HTERT RPE-1 (cell line): ENCODE results near the gene AHCTF1.
"Not testable (repeated sequence)": the region's sequence is repeated elsewhere in the genome, so short reads cannot be mapped to it uniquely, and the experiment has no call there.

Experiments used
- in situ Hi-C: fragments of 300-500 bp; cut with MboI; formaldehyde crosslinking; loops from 4 replicates; pipeline ENCODE4 v1.14.3; 2020; ENCODE audit warnings: low sequenced_read_pairs

The AHCTF1 gene

DNA sequence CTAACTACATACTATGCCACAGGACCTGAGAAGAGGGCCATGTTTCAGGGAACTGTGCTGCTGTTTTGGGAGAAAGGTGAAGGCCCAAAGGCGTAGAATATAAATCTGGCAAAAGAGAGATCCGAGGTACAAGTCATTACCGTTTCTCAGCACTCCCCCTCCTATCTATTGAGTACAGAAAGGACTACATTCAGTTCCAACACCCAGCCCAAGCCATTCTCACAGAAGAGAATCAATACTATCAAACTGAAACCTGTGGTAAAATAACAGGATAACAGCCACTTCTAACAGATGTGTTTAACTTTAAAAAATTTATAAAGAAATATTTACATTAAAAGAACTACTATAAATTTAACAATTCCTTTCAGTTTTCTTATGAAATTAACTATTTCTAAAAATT lies 7.8 kb downstream of the AHCTF1 start:
- in situ Hi-C loops: no loop called here

GRCh38 chr1:246923482-246923881 lies 8.3 kb downstream of the AHCTF1 start:
- in situ Hi-C loops: no loop called here

- in situ Hi-C loops: no loop called here
These were observed 10.3 kb downstream of the AHCTF1 start for GRCh38 chr1:246921481-246921880.

DNA sequence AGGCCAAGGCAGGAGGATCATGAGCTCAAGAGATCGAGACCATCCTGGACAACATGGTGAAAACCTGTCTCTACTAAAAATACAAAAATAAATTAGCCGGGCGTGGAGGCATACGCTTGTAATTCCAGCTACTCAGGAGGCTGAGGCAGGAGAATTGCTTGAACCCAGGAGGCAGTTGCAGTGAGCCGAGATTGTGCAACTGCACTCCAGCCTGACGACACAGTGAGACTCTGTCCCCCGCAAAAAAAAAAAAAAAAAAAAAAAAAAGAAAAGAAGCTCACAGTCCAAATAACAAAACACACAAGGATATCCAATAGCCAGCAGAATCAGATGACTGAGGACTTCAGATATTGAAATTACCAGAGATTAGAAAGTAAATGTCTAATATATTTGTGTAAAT lies 11.8 kb downstream of the AHCTF1 start:
- in situ Hi-C loops: no loop called here

GRCh38 chr1:246916026-246916923 lies 15.5 kb downstream of the AHCTF1 start:
- in situ Hi-C loops: not testable (repeated sequence)

GRCh38 chr1:246907472-246907871 lies 24.3 kb downstream of the AHCTF1 start:
- in situ Hi-C loops: no loop called here

DNA sequence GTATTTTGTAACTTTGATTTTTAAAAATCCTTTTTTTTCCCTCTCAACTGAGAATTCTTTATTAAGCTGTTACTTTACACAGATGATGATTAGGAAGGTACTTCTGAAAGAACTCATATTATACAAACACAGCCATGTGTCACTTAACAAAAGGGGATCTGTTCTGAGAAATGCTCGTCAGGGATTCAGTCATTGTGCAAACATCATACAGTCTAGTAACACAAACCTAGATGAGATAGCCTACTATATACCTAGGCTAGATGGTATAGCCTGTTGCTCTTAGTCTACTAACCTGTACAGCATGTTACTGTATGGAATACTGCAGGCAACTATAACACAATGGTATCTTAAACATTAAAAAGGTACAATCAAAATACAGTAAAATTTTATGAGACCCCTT lies 24.9 kb downstream of the AHCTF1 start:
- in situ Hi-C loops: no loop called here

- in situ Hi-C loops: no loop called here
These were observed 29.9 kb downstream of the AHCTF1 start for GRCh38 chr1:246901874-246902273.

- in situ Hi-C loops: no loop called here
These were observed 34.4 kb downstream of the AHCTF1 start for GRCh38 chr1:246897302-246897701.

GRCh38 chr1:246893191-246893939 lies 38.4 kb downstream of the AHCTF1 start:
- in situ Hi-C loops: no loop called here

DNA sequence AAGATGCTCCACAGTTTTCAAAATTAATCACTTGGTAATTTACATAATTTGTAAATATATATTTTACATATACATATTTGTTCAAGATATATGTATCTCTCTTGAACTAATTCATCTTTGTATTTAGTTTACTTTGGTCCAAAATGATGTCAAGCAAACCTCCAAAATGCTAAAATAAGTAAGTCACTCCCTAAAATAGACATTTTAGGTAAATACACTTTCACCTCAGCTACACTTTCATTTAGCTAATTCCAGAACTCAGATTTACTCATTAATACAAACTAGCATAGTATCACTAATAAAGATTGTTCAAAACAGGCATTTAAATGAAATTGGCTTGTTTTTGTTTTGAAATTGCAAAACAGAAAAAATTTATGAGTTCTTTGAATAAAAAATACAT lies 40.6 kb downstream of the AHCTF1 start:
- in situ Hi-C loops: no loop called here

DNA sequence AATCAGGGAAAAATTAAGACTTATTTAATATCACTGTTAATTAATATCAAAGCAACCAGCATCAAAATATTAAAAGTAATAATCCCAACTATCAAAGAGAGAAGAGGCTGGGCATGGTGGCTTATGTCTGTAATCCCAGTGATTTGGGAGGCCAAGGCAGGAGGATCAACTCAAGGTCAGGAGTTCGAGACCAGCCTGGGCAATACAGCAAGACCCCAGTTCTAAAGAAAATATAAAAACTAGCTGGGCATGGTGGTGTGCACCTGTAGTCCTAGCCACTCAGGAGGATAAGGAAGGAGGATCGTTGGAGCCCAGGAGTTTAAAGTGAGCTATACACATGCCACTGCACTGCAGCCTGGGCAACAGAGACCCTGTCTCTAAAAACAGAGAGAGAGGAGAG lies 43.2 kb downstream of the AHCTF1 start:
- in situ Hi-C loops: no loop called here

DNA sequence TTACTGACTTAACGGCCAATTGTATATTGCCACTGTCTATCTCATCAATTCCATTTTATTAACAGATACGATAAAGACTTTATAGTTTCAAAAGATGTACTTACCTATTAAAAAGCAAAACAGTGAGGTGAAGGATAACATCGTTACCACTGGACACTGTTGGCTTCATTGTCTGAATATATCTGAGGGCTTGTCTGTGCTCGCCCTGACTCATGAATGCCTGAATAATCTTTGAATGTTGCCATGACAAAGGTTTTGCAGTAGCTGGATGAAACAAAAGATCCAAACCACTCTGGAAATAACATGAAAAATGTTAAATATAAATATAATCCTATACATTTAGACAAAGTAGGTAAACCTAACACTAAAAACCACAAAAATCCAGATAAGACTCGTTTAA lies 46.4 kb downstream of the AHCTF1 start:
- in situ Hi-C loops: not testable (repeated sequence)

DNA sequence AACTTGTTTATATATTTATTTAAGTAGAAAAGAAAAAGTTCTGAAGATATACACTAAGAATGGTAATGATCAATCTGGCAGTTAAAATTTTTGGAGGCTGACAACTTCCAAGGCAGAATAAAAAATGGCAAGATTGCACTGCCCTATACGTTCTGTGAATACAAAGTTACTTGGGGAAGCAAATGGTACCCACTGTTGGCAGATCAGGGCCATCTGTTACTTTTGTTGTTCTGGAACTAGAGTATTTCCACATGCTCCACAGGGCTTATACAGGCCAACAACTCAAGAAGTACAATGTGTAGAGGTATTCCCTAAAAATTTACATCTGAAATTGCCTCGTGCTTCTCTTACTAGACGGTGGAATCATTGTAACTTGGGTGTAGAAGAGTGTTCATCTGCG lies 53.2 kb downstream of the AHCTF1 start:
- in situ Hi-C loops: no loop called here

DNA sequence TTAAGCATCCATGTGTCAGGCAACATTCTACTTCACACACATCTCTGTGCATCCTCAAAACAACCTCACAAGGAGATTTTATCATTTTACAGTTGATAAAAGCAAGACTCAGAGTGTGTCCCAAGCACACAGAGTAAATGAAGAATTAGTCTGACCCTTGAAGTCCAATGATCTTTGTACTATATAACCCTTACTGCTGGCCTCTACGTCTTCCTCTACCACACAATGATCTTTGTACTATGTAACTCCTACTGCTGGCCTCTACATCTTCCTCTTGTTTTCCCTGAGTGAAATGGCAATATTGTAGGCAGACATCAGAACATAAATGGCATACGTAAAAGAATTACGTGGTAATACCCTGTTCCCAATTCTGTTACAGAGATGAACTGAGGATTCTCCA lies 55.3 kb downstream of the AHCTF1 start:
- in situ Hi-C loops: no loop called here

DNA sequence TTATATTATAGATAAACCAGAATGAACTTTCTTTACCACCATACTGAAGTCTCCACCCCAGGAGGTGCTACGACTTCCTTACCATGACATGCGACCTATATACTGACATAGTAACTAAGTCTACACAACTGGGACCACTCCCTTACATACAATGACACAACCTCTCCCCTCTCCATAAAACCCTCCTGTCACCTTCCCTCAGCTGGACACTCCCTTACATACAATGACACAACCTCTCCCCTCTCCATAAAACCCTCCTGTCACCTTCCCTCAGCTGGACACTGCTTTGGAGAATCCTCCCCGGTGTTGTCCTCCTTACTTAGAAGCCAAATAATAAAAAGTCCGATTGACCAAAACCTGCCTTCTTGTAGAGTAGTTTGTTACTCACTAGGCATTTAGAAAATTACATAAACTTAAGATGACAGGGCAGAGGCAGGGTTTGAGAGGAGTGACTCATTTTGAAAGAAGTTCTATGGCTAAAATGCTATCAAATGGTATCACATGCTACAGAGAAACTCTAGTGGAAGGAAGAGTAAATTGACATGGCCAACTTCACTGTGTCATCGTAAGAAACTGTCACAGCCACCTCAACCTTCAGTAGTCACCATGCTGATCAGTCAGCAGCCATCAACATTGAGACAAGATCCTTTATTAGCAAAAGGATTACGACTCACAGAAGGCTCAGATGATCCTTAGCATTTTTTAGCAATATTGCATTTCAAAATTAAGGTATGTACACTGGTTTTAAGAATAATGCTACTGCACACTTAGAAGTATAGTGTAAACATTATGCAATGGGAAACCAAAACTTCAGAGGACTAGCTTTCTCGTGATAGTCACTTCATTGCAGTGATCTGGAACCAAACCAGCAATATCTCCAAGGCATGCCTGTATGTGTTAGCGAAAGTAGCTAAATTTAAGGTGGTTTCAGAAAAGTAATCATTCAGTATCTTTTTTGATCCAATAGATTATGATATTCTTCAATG lies 56.4 kb downstream of the AHCTF1 start:
- in situ Hi-C loops: no loop called here

- in situ Hi-C loops: no loop called here
These were observed 65.8 kb downstream of the AHCTF1 start for GRCh38 chr1:246865921-246866320.

GRCh38 chr1:246863791-246864190 lies 68.0 kb downstream of the AHCTF1 start:
- in situ Hi-C loops: not testable (repeated sequence)

DNA sequence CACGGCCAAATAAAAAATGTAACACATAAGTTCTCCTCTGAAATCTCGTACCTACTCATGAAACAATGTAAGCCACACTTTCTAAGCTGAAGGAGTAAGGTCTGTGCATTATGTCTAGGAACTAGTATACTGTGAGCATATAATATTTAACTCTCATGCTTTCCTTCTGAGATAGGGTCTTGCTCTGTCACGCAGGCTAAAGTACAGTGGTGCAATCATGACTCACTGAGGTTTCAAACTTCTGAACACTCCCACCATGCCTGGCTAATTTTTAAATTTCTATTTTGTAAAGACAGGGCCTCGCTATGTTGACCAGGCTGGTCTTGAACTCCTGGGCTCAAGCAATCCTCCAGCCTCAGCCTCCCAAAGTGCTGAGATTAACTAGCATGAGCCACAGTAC lies 71.3 kb downstream of the AHCTF1 start:
- in situ Hi-C loops: no loop called here

GRCh38 chr1:246856371-246856770 lies 75.4 kb downstream of the AHCTF1 start:
- in situ Hi-C loops: no loop called here

- in situ Hi-C loops: not testable (repeated sequence)
These were observed 81.1 kb downstream of the AHCTF1 start for GRCh38 chr1:246850640-246851039.
